GM20431 (cell line): Measurements from ENCODE around the gene ZNF692.
"Not testable (repeated sequence)": the region's sequence is repeated elsewhere in the genome, so short reads cannot be mapped to it uniquely, and the experiment has no call there.

Experiments
- in situ Hi-C: fragments of 300-500 bp; cut with MseI, MboI; formaldehyde crosslinking; loops from one replicate; pipeline ENCODE4 v1.15.0; 2020; ENCODE audit warnings: low sequenced_read_pairs; ENCODE audit not compliant: unreplicated experiment

ZNF692 gene

DNA sequence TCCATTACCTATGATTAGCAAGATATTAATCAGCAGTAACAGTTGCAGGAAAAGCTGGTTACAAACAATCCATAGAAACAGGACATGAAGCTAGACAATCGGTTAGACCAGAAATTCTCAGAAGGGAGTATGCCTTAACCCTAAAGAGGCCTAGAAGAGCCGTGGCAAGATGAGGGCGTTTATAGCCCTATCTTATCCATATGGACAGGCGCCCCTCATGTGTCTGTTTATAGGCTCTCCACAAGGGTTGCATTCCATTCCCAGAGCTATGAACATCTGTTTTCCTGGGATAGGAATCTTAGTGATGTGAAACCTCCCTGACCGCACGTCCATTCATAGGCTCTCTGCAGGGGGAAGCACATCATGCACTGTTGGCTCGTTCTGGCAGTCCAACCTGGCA is 23.5 kb upstream of the ZNF692 start:
- in situ Hi-C loops: not testable (repeated sequence)

DNA sequence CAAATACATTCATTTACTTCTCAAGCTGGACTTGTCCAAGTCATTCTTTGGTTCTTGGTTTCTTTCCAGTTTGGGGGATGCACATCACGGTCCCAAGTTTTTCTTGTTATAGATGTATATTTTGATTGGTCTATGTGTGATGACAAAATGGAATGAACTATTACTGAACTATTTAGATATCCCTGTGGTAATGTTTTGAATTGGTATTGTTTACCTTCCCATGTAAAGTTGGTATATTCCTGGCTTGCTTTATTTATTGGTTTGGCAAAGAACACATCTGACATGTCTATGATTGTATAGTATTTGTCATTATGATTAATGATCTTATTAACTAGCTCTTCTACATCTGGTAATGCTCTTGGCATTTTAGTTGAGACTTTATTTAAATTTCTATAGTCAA is 22.4 kb upstream of the ZNF692 start:
- in situ Hi-C loops: no loop called here

DNA sequence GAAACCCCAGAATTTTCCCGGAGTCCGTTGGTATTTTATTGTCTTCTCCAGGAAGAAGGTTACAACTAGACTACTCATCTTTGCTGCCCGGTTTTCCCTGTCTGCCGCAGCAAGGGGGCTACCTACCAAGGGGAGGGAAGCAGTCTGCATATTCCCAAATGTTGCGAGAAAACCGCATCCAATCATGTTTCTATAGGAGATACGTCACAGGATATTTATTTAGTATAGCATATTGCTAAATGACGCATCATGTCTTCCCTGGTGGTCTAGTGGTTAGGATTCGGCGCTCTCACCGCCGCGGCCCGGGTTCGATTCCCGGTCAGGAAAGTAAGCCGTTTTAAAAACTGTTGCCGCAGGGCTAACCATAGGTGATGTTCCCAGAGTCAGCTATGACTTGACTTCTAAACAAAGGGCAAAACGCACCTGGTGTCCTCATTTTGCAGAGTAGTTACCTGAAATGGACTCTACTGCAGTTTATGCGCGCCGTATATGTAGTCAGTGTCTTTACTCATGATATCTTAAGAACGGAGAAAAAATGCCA is 15.2 kb upstream of the ZNF692 start:
- in situ Hi-C loops: no loop called here

DNA sequence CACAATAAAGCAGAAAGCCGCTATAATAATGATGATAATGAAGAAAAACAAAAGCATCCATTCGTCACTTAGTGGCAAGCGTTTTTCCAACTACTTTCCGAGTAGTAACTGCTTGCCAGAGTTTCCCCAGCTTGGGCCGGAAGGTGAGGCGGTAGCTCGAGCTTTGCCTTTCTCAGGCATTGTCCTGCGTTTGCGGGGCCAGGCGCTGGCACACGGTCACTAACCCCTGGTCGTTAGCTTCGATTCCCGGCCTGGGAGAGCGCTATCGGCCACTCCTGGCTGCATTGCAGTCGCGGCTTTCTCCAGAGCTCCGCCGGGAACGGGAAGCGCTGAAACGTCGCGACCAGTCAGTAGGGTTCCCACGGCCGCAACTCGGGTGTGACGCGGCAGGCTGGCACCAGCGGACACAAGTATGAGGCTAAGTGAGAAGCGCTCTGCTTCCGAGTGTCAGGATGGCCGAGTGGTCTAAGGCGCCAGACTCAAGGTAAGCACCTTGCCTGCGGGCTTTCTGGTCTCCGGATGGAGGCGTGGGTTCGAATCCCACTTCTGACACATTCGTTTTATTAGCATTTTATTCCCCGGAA is 14.6 kb upstream of the ZNF692 start:
- in situ Hi-C loops: no loop called here

DNA sequence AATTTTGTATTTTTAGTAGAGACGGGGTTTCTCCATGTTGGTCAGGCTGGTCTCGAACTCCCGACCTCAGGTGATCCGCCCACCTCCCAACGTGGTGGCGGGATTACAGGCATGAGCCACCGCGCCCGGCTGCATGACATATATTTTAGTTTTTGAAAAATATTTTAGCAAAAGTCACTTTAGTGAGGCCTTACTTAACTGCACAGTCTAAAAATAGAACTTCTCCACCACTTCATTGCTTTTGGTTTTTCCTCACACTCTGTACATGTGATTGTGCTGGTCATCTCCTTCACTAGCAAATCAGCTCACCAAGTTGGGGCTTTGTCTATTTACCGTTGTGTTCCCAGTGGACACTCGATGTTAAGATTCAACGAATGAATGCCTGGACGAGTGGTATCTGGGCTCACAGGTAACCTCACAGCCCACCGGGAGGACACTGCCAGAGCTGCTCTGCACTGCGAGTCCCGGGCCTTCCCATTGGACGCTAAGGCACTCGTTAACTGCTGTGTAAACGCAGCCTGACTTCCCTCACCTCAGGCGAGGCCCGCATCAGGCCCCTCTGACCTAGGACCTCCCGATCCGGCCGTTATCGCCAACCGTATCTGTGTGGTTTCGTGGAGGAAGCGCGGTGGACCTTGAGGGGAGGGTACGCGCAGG is 14.0 kb upstream of the ZNF692 start:
- in situ Hi-C loops: no loop called here

DNA sequence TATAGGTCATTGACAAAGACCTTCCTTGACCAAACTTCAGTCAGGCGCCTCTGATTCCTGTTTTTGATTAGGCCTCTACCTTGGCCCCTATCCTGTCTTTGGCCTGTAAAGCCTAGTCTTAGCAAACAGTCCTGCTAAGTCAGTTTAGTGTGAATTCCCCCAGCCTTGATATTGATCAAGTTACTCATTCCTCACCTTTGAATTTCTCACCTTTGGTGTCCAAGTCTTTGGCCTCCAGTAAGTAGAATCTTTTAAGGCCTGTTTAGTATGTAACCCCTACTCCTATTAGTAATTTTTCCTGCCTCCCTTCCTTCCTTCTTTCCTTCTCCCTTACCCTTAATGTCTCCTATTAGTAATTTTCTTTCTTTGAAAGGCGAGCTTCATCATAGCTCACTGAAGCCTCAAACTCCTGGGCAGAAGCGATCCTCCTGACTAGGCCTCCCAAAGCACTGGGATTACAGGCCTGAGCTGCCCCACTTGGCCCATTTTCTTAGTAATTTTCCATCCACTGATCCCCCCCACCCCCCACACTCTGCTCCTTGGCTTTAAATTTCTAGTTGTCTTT is 13.0 kb upstream of the ZNF692 start:
- in situ Hi-C loops: no loop called here

DNA sequence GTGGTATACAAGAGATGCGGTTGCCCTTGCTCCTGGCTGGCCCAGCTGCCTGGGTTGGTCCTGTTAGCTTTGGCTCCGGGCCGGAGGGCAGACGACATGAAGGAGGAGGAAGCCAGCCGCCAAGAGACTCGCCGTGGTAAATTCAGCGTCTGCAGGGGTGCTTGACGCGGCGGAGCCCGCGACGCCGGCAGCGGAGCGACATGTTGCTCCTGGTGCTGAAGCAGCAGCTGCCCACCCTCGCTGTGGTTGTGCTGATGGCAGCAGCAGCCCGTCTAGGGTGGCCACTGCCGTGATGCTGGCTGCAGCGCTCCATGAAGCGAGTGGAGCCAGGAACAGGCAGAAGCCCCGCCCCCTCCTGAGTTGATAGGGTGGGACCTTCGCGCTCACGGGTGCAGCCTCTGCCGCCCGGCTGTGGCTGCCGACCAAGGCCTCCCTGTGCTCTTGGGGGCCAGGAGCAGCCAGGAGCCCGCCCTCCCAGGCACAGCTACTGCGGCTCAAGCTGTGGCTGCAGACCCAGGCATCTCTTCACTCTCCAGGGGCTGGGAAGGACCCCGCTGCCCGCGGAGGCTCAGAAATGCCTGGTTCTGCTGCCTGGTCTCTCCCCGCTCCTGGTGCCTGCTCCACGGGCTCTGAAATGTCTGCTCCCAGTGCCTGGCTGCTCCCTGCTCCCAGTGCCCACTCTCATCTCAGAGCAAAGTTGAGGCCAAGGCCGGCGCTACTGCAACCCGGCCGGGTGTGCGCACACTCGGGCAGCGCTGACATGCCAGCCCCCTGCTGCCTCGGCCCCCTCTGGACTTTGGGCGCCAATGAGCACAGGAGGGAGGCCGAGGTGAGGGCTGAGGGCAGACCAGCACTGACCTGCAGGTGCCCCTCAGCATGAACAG is 4.4 kb upstream of the ZNF692 start:
- in situ Hi-C loops: no loop called here

DNA sequence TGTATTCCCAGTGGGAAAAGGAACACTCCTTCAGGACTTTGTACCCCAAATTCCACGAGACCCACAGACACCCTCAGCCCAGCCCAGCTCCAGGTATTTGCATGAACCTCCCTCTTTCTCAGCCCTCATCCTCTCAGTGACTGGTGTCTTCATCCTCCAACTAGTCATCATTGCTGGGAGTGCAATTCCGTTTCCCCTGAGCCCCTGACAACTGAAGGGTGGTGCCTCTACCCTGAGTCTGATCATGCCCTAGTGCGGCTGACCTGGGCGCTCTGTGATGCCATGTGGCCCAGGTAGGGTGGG is 3.8 kb upstream of the ZNF692 start:
- in situ Hi-C loops: no loop called here

DNA sequence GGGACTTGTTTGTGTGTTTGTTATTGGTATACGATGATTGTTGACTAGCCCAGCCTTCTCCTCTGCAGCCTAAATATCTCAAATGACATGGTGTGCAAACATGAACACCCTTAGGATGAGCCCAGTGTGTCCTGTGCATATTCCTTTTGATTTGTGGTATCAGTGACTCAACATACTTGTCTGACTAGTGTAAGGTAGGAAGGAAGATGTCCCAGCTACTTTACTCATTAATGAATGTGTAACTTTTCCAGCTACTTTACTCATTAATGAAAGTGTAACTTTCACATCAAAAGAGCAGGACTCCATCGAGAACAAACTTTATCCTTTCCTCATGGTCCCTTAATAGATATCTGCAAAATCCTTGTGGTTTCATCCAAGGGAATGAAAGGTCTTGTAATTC is 2.7 kb upstream of the ZNF692 start:
- in situ Hi-C loops: no loop called here

DNA sequence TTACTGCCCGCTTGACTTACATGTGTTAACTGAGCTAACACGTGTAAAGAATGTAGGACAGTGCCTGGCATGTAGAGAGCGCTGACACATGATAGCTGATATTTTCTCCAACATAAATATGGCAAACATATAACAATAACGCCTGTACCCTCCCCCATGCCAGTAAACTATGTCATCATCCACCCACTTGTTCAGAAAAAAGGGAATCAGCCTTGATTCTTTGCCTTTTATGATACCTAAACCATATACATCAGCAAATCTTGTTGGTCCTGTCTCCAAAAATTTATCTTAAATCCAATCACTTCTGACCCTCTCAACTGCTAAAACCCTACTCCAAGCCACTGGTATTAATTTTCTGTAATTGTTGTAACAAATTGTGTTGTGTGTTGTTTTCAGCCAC is 1.1 kb upstream of the ZNF692 start:
- in situ Hi-C loops: no loop called here

DNA sequence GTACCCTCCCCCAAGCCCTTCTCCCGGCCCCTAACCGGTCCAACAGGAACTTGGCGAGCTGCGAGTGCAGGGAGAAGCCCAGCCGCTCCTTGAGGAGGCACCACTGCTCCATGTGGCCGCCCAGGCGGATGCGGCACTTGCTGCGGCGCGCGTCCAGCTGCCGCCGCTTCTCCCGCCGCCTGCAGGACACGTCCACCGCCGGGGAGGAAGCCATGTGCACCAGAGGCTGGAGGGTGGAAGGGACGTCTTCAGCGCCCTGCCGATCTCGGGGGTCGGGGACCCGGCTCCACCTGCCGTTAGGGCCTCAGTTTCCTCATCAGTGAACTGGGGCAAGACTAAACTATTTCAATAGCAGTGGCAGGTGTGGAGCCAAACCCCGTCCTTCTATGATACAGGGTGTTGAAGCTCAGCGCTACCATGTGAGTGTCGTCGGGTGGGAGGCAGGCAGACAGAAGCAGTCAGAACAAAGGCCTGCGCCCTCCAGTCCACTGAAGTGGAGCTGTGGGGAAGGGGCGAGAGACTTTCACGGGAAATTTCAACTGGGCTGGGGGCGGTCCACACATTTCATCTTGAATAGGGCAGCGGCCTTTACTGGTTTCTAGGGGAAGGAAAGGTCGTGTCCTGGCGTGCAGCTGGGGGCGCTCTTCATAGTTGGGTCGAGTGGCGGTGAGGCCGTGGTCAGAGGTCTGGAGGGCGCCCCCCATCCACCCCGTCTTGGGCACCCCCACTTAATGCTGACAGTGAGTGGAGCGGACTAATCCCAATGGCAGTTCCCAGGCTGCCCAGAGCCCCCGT is 592 bp downstream of the ZNF692 start:
- in situ Hi-C loops: no loop called here

DNA sequence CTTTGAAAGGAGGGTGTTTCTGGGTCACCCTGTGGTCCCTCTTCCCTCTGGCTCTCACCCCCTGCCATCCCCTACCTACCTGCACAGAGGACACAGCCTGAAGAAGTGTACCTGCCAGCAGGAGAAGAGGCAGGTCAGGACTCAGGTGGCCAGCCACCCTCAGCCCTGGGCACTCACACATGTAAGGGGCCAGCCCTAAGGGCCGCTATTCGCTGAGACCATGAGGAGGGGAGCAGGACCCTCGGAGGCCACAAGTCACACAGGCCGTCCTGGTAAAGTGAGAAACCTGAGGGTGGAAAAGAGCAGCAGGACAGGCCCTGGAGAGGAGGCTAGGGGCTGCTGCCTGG is 1.2 kb downstream of the ZNF692 start:
- in situ Hi-C loops: no loop called here

DNA sequence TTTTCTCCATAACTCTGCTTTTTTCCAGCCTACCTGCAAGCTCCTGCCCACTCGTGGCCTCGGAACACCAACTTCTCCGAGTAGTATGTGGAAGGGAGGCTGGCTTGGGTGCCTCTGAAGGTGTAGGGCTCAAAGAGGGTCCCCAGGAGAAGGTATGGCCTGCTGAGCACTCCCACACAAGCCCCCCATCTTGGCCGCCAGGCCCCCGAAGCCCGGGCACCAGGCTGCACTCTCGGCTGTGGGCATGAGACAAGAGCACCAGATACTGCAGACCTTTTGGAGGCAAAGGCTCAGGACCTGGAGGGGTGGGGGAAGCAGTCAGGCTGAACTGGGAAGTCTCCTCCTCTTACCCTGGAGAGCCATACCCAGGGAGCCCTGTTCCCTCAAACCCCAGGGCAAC is 1.7 kb downstream of the ZNF692 start:
- in situ Hi-C loops: no loop called here

DNA sequence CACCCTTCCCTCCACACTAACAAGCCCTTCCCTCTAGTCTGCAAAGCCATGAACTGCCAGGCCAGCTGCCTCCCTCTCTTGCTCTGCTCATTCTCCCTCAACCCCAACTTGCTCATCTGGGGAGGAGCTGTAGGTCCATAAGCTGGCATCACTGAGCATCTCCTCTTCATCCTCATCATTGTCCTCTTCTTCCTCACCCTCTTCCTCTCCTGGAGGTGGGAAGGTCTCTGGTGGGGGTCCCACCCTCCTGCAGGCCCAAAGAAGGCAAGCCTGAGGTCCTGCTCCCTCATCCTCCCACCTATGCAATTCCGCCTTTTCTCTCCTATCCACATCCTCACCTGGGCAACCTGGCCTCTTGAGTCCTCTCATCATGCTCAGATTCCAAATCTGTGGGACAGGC is 2.7 kb downstream of the ZNF692 start:
- in situ Hi-C loops: no loop called here

DNA sequence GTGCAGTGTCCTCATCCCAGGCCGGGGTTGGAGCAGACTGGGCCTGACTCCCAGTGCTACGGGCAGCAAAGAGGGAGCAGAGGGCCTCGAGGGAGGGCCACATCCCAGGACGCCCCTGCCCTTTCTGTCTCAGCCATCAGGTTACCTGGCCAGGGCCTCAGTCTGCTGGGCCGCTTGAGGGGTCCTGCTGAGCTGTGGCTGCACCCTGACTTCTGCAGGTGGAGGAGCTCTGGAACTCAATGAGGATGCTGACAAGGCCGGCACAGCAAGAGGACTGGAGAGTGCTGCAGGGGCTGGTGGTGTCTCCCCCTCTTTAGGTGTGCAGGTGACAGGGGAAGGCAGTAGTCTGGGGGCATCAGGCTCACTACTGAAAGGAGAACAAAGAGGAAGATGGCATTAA is 3.3 kb downstream of the ZNF692 start:
- in situ Hi-C loops: no loop called here

DNA sequence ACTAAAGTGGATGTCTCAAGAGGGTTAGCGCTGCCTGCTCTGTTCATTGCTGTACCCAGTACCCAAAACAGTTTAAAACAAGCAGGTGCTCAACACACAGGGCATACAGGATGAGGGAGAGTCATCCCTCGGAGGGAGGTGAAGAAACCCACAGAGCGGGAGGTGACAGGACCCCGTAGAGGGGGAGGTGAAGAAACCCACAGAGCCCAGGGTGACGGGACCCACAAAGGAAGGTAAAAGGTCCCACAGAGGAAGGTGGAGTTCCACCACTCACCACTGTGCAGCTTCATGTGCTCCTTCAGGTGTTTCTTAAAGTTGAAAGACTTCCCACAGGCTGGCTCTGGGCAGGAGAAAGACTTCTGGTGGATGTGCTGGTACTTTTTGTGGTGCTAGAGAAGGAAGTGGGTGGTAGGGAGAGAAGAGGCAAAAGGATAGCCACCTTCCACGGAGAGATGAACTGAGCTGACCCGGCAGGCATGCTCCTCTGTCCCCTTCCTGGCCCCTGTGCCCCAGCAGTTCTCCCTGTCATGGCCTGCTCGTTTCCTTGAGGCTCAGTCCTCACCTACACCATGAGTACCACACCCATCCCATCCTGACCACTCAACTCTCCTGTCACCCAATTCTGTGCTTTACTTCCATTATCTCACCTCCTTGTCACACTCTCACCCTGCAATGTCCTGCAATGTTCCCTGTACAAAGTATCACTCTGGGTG is 5.1 kb downstream of the ZNF692 start:
- in situ Hi-C loops: no loop called here

DNA sequence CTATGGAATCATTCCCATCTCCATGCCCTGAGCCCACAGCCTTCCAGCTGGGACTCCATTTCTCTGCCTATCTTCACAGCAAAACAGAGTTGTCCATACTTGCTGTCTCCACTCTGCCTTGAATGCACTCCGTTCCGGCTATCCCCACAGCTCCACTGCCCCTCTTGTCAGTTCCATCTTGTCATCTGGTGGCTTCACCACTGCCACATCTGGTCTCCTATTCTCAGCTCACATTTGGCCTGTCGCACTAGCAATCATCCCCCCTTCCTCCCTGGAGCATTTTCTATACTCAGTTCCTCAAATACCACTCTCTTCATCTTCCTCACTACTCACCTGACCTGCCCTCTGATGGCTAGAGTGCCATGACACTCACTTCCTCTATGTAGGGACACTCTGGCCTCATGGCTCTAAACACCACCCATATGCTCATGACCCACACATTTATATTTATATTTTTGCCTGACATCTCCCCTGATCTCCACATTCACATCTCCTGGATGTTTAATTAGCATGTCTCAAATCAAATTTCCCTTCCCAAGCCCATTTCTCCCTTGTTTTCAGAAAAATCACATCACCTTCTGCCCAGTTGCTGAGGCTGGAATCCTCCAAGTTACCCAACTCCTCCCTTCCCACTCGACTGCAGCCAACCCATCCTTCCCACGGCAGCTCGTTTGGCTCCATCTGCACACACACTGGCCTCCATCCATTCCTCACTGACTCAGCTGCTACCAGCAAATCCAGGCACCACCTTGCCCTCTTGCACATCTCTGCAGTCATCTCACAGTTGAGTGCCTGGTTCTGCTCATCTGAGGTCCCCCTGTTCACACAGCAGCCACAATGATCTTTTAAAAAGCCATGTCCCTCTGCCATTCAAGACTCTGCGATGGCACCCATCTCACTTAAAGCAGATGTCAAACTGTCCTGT is 6.1 kb downstream of the ZNF692 start:
- in situ Hi-C loops: no loop called here

DNA sequence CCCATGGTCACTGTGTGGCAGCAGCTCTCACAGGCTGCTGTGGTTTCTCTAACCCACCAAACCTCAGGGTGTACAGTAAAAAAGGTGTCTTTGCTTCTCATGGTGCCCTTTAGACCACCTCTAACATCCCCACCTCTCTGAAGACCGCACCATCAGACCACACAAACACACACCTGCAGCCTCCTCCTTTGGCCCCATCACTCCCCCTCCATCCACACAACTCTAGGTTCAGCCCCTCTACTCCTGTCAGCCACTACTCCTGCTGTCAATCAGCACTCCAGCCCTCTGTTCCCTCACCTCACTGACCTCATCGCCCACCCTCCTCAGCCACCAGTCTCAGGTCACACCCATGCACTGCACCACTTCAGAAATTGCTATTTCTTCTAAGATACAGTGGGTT is 7.5 kb downstream of the ZNF692 start:
- in situ Hi-C loops: no loop called here
